Liver (tissue), 9 donors: ENCODE data around the gene FMN1. TPM values are rescaled to one million over a fixed set of nuclear protein-coding genes. Genes with fewer than 3 reads are reported as not detected.

Experiments used
- DNase-seq: peaks from one replicate; pipeline ENCODE4 v3.0.0-alpha.2; 2017; ENCODE audit warnings: low spot score
- H3K27ac ChIP-seq, 2 donors: one replicate each; pipeline ENCODE4 v1.7.0; 2013; ENCODE audit warnings: inconsistent platforms in 2 of 2, low read length in 2 of 2, control low read depth in 1 of 2, low read depth in 1 of 2, mild to moderate bottlenecking in 1 of 2
- H3K27me3 ChIP-seq, 4 donors: one replicate each; pipeline versions ENCODE4 v1.6.1 to v1.7.0; 2013; ENCODE audit warnings: low read length in 3 of 4, inconsistent platforms in 1 of 4, mild to moderate bottlenecking in 1 of 4, moderate library complexity in 1 of 4; ENCODE audit not compliant: control insufficient read depth in 4 of 4, insufficient read depth in 4 of 4
- H3K36me3 ChIP-seq, 4 donors: one replicate each; pipeline versions ENCODE4 v1.6.1 to v1.7.0; 2013; ENCODE audit warnings: low read length in 3 of 4, mild to moderate bottlenecking in 3 of 4, low read depth in 1 of 4, moderate library complexity in 1 of 4; ENCODE audit not compliant: control insufficient read depth in 4 of 4, insufficient read depth in 3 of 4
- H3K4me1 ChIP-seq, 4 donors: one replicate each; pipeline versions ENCODE4 v1.6.1 to v1.7.0; 2013; ENCODE audit warnings: low read length in 3 of 4, mild to moderate bottlenecking in 3 of 4, moderate library complexity in 1 of 4; ENCODE audit not compliant: control insufficient read depth in 4 of 4, insufficient read depth in 4 of 4
- H3K4me3 ChIP-seq, 3 donors: one replicate each; pipeline versions ENCODE4 v1.6.1 to v1.7.0; 2013; ENCODE audit warnings: low read length in 3 of 3, control low read depth in 1 of 3, low read depth in 1 of 3, mild to moderate bottlenecking in 1 of 3
- H3K9ac ChIP-seq, 2 donors: one replicate each; pipeline ENCODE4 v1.7.0; 2013; ENCODE audit warnings: low read length in 2 of 2, mild to moderate bottlenecking in 2 of 2, moderate library complexity in 2 of 2, control low read depth in 1 of 2, low read depth in 1 of 2
- H3K9me3 ChIP-seq, 4 donors: one replicate each; pipeline versions ENCODE4 v1.6.1 to v1.7.0; 2013; ENCODE audit warnings: low read length in 3 of 4; ENCODE audit not compliant: control insufficient read depth in 4 of 4
- ATF3 ChIP-seq: IDR thresholded peaks from 2 replicates; pipeline ENCODE4 v1.6.1; 2016; ENCODE audit warnings: antibody characterized with exemption
- EGR1 ChIP-seq, 2 donors: IDR thresholded peaks; 2 replicates each; pipeline ENCODE4 v1.6.1; 2016 to 2018; ENCODE audit warnings: antibody characterized with exemption in 2 of 2, low read depth in 2 of 2
- FOXA1 ChIP-seq: IDR thresholded peaks from 2 replicates; pipeline ENCODE4 v1.6.1; 2016; ENCODE audit warnings: antibody characterized with exemption
- FOXA2 ChIP-seq: IDR thresholded peaks from 2 replicates; pipeline ENCODE4 v1.6.1; 2016; ENCODE audit warnings: antibody characterized with exemption
- GABPA ChIP-seq, 2 donors: IDR thresholded peaks in 1 of 2; conservative IDR thresholded peaks in 1 of 2; 2 replicates each; pipeline ENCODE4 v1.6.1; 2016; ENCODE audit warnings: antibody characterized with exemption in 2 of 2, mild to moderate bottlenecking in 1 of 2, moderate library complexity in 1 of 2
- HNF4A ChIP-seq, 2 donors: conservative IDR thresholded peaks; 2 replicates each; pipeline ENCODE4 v1.6.1; 2016; ENCODE audit warnings: antibody characterized with exemption in 2 of 2, mild to moderate bottlenecking in 2 of 2
- HNF4G ChIP-seq: IDR thresholded peaks from 2 replicates; pipeline ENCODE4 v1.6.1; 2016; ENCODE audit warnings: antibody characterized with exemption
- JUND ChIP-seq, 2 donors: IDR thresholded peaks; 2 replicates each; pipeline ENCODE4 v1.6.1; 2016; ENCODE audit warnings: antibody characterized with exemption in 2 of 2
- NR2F2 ChIP-seq: IDR thresholded peaks from 2 replicates; pipeline ENCODE4 v1.6.1; 2016; ENCODE audit warnings: antibody characterized with exemption
- RAD21 ChIP-seq, 2 donors: IDR thresholded peaks; 2 replicates each; pipeline ENCODE4 v1.6.1; 2016; ENCODE audit warnings: antibody characterized with exemption in 2 of 2, mild to moderate bottlenecking in 2 of 2
- REST ChIP-seq: IDR thresholded peaks from 2 replicates; pipeline ENCODE4 v1.6.1; 2016; ENCODE audit warnings: antibody characterized with exemption, mild to moderate bottlenecking
- RXRA ChIP-seq, 2 donors: IDR thresholded peaks; 2 replicates each; pipeline ENCODE4 v1.6.1; 2017 to 2018; ENCODE audit warnings: antibody characterized with exemption in 2 of 2, mild to moderate bottlenecking in 1 of 2
- SP1 ChIP-seq: IDR thresholded peaks from 2 replicates; pipeline ENCODE4 v1.6.1; 2018; ENCODE audit warnings: antibody characterized with exemption, mild to moderate bottlenecking
- TAF1 ChIP-seq: conservative IDR thresholded peaks from 2 replicates; pipeline ENCODE4 v1.6.1; 2016; ENCODE audit warnings: antibody characterized with exemption, mild to moderate bottlenecking
- YY1 ChIP-seq: IDR thresholded peaks from 2 replicates; pipeline ENCODE4 v1.6.1; 2016; ENCODE audit warnings: antibody characterized with exemption, mild to moderate bottlenecking
- WGBS: extraction: QIAGEN DNeasy Blood & Tissue Kit; methylation state at CpG from one replicate; pipeline ENCODE4 v1.1.7; 2013; 5-methylcytosine and 5-hydroxymethylcytosine counted together
- polyA plus RNA-seq, 2 donors: library from polyadenylated mRNA; stranded (reverse) in 1 of 2; unstranded in 1 of 2; fragments of 200-250 nt in 1 of 2; fragments of >200 nt in 1 of 2; fragmentation: Nextera tagmentation in 1 of 2; extraction: Ambion mirVana in 1 of 2; gene quantifications; one replicate each; pipeline versions ENCODE4 v1.2.1 to v1.2.3, GENCODE V29; 2013 to 2015
- total RNA-seq, 2 donors: library from RNA; depleted of rRNA; stranded (reverse); fragments of >200 nt; gene quantifications; one replicate each; pipeline ENCODE4 v1.2.3, GENCODE V29; 2014
- TF ChIP-seq, protein P1 (sequence below): fragments of 150-350 bp; IDR thresholded peaks from 2 replicates; pipeline ENCODE4 v1.5.1; 2017; ENCODE audit warnings: improper control_type of control experiment, low read depth, low read length; ENCODE audit not compliant: missing input control
- TF ChIP-seq, protein P2 (sequence below): IDR thresholded peaks from 2 replicates; pipeline ENCODE4 v1.6.1; 2016; ENCODE audit warnings: antibody characterized with exemption
- donor health status: healthy.
- donor health status: healthy.
- donor health status: healthy.
- donor health status: healthy.
- donor health status: healthy.

The FMN1 gene
- total and polyA plus RNA-seq, 4 donors, result 0.21 to 5.4 (median 0.53) TPM

DNA sequence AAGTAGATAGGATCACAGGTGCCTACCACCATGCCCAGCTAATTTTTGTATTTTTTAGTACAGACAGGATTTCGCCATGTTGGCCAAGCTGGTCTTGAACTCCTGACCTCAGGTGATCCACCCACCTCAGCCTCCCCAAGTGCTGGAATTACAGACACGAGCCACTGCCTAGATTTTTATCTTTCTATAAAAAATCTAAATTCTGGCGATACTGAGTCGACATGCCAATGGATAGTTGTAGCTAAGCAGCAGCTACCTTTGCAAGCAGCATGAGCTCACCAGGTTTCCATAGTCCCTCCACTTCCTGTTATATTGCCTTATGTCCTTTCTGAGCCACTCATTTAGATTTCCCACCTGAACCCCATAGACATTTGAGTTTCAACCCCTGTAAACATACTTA, 13.1 kb upstream of the FMN1 start:
- Histone ChIP-seq H3K9me3 (no peaks in the 10 kb centered on the region), H3K36me3 (no peaks in the 10 kb centered on the region), H3K4me3 (no peak overlapping the region), H3K9ac (no peak overlapping the region), H3K27me3 (no peaks in the 10 kb centered on the region), H3K4me1 (no peaks in the 10 kb centered on the region), H3K27ac (no peak overlapping the region)
- no peak for DNase-seq
- TF ChIP-seq RAD21 (IDR thresholded peaks at IDR 0.05), result no peak
- TF ChIP-seq REST, result no peak
- TF ChIP-seq RXRA (IDR thresholded peaks at IDR 0.05), result no peak
- TF ChIP-seq HNF4G, result no peak
- TF ChIP-seq YY1, result no peak
- TF ChIP-seq FOXA1, result no peak
- TF ChIP-seq JUND (IDR thresholded peaks at IDR 0.05), result no peak
- WGBS, result 79% methylated on average over 4 of the region's 4 CpGs

- TF ChIP-seq RXRA (IDR thresholded peaks at IDR 0.05) (no peak), ATF3 (no peak), HNF4G (no peak), FOXA1 (no peak), YY1 (no peak), TAF1 (no peak)
- TF ChIP-seq, protein P1, sequence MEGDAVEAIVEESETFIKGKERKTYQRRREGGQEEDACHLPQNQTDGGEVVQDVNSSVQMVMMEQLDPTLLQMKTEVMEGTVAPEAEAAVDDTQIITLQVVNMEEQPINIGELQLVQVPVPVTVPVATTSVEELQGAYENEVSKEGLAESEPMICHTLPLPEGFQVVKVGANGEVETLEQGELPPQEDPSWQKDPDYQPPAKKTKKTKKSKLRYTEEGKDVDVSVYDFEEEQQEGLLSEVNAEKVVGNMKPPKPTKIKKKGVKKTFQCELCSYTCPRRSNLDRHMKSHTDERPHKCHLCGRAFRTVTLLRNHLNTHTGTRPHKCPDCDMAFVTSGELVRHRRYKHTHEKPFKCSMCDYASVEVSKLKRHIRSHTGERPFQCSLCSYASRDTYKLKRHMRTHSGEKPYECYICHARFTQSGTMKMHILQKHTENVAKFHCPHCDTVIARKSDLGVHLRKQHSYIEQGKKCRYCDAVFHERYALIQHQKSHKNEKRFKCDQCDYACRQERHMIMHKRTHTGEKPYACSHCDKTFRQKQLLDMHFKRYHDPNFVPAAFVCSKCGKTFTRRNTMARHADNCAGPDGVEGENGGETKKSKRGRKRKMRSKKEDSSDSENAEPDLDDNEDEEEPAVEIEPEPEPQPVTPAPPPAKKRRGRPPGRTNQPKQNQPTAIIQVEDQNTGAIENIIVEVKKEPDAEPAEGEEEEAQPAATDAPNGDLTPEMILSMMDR, result no peak
- TF ChIP-seq, protein P2, sequence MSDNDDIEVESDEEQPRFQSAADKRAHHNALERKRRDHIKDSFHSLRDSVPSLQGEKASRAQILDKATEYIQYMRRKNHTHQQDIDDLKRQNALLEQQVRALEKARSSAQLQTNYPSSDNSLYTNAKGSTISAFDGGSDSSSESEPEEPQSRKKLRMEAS, result no peak
- no peak for DNase-seq
- 61% methylated on average over 3 of the region's 3 CpGs for WGBS
- no peak overlapping the region for H3K9ac ChIP-seq
- no peaks in the 10 kb centered on the region for H3K36me3 ChIP-seq
- no peak overlapping the region for H3K27ac ChIP-seq
- H3K4me3 ChIP-seq, result no peak overlapping the region
- peaks cover 0 to 3% (median under 1%) of the 10 kb centered on the region in 4 donors for H3K4me1 ChIP-seq
- no peaks in the 10 kb centered on the region for H3K27me3 ChIP-seq
- H3K9me3 ChIP-seq, result no peaks in the 10 kb centered on the region
These were observed 11.9 kb upstream of the FMN1 start for GRCh38 chr15:33206366-33206765.

- Histone ChIP-seq H3K9me3 (no peaks in the 10 kb centered on the region), H3K4me3 (no peak overlapping the region), H3K9ac (no peak overlapping the region), H3K36me3 (no peaks in the 10 kb centered on the region), H3K27ac (no peak overlapping the region), H3K4me1 (peaks cover 0 to 9% (median 3%) of the 10 kb centered on the region in 4 donors), H3K27me3 (no peaks in the 10 kb centered on the region)
- WGBS, result 87% methylated on average over 3 of the region's 3 CpGs
- no peak for DNase-seq
- no peak for TF ChIP-seq TAF1
- no peak for TF ChIP-seq HNF4A (conservative IDR thresholded peaks at IDR 0.05)
- TF ChIP-seq, protein P2, result no peak
- TF ChIP-seq GABPA (IDR thresholded peaks at IDR 0.05 in 1 of 2, conservative IDR thresholded peaks at IDR 0.05 in 1 of 2), result no peak
- no peak for TF ChIP-seq FOXA1
- TF ChIP-seq RXRA (IDR thresholded peaks at IDR 0.05), result no peak
- TF ChIP-seq JUND (IDR thresholded peaks at IDR 0.05), result no peak
- TF ChIP-seq HNF4G, result no peak
- no peak for TF ChIP-seq SP1
- no peak for TF ChIP-seq FOXA2
- TF ChIP-seq EGR1 (IDR thresholded peaks at IDR 0.05; ENCODE audit: low read depth in 2 of 2), result no peak
- TF ChIP-seq ATF3, result no peak
- TF ChIP-seq NR2F2, result no peak
- TF ChIP-seq YY1, result no peak
- TF ChIP-seq, protein P1, result no peak
These were observed 10.4 kb upstream of the FMN1 start for GRCh38 chr15:33204926-33205325.
